ENCODE data around the gene SUDS3.
"Not testable (repeated sequence)": the region's sequence is repeated elsewhere in the genome, so short reads cannot be mapped to it uniquely, and the experiment has no call there.

Gene SUDS3

GRCh38 chr12:118376089-118377020 lies at the start of gene SUDS3:
TSS of gene SUDS3 (plus strand) at chr12:118376555. CDS start at chr12:118376692, 137 bp downstream.
- no peak for FAIRE-seq

- FAIRE-seq, result no peak
These were observed 49.4 kb upstream of the SUDS3 start for GRCh38 chr12:118326991-118327390.

- FAIRE-seq, result peak; percentile 14
These were observed 49.0 kb upstream of the SUDS3 start for GRCh38 chr12:118327391-118327790.

- FAIRE-seq, result no peak
These were observed 47.6 kb upstream of the SUDS3 start for GRCh38 chr12:118328486-118329330.

- FAIRE-seq, result no peak
These were observed 45.8 kb upstream of the SUDS3 start for GRCh38 chr12:118330421-118331018.

GRCh38 chr12:118332511-118332910 lies 43.8 kb upstream of the SUDS3 start:
- FAIRE-seq, result no peak

GRCh38 chr12:118334241-118334640 lies 42.1 kb upstream of the SUDS3 start:
- no peak for FAIRE-seq

GRCh38 chr12:118334939-118335567 lies 41.3 kb upstream of the SUDS3 start:
- no peak for FAIRE-seq

GRCh38 chr12:118336123-118336522 lies 40.2 kb upstream of the SUDS3 start:
- FAIRE-seq, result no peak

GRCh38 chr12:118337194-118337838 lies 39.0 kb upstream of the SUDS3 start:
- no peak for FAIRE-seq

- FAIRE-seq, result no peak
These were observed 34.3 kb upstream of the SUDS3 start for GRCh38 chr12:118342090-118342489.

- FAIRE-seq, result no peak
These were observed 31.5 kb upstream of the SUDS3 start for GRCh38 chr12:118344829-118345228.

- FAIRE-seq, result no peak
These were observed 31.0 kb upstream of the SUDS3 start for GRCh38 chr12:118345355-118345754.

- FAIRE-seq, result no peak
These were observed 29.5 kb upstream of the SUDS3 start for GRCh38 chr12:118346895-118347294.

- FAIRE-seq, result no peak
These were observed 28.4 kb upstream of the SUDS3 start for GRCh38 chr12:118347916-118348315.

GRCh38 chr12:118350908-118351559 lies 25.3 kb upstream of the SUDS3 start:
- no peak for FAIRE-seq

- FAIRE-seq, result no peak
These were observed 22.6 kb upstream of the SUDS3 start for GRCh38 chr12:118353721-118354120.

GRCh38 chr12:118354503-118354902 lies 21.9 kb upstream of the SUDS3 start:
- FAIRE-seq, result not testable (repeated sequence)

GRCh38 chr12:118354903-118355302 lies 21.5 kb upstream of the SUDS3 start:
- FAIRE-seq, result no peak

GRCh38 chr12:118355843-118356242 lies 20.5 kb upstream of the SUDS3 start:
- no peak for FAIRE-seq

- FAIRE-seq, result no peak
These were observed 19.5 kb upstream of the SUDS3 start for GRCh38 chr12:118356809-118357256.

All from colon (tissue), 2 donors.